HG02870 (cell line): ENCODE data around the gene PGBD5.

Experiments
- ATAC-seq: cut with Tn5 transposase; IDR thresholded peaks from one replicate; pipeline ENCODE4 v1.9.1; 2021; ENCODE audit warnings: mild to moderate bottlenecking, moderate library complexity; ENCODE audit not compliant: unreplicated experiment

Gene PGBD5

GRCh38 chr1:230377851-230378250 lies 48.3 kb downstream of the PGBD5 start:
- no peak for ATAC-seq

- ATAC-seq = no peak
Measured at GRCh38 chr1:230377324-230377723, 48.8 kb downstream of the PGBD5 start.

GRCh38 chr1:230376296-230376695 lies 49.8 kb downstream of the PGBD5 start:
- ATAC-seq = no peak

GRCh38 chr1:230375780-230376179 lies 50.4 kb downstream of the PGBD5 start:
- no peak for ATAC-seq

GRCh38 chr1:230375147-230375546 lies 51.0 kb downstream of the PGBD5 start:
- no peak for ATAC-seq

GRCh38 chr1:230371923-230372703 lies 54.0 kb downstream of the PGBD5 start:
- ATAC-seq = no peak

- ATAC-seq = no peak
Measured at GRCh38 chr1:230370109-230370508, 56.0 kb downstream of the PGBD5 start.

GRCh38 chr1:230368871-230369270 lies 57.3 kb downstream of the PGBD5 start:
- no peak for ATAC-seq

- no peak for ATAC-seq
Measured at GRCh38 chr1:230368363-230368762, 57.8 kb downstream of the PGBD5 start.

- no peak for ATAC-seq
Measured at GRCh38 chr1:230366504-230366915, 59.6 kb downstream of the PGBD5 start.

- no peak for ATAC-seq
Measured at GRCh38 chr1:230365723-230366307, 60.3 kb downstream of the PGBD5 start.

GRCh38 chr1:230362949-230363348 lies 63.2 kb downstream of the PGBD5 start:
- ATAC-seq = no peak

GRCh38 chr1:230361941-230362340 lies 64.2 kb downstream of the PGBD5 start:
- ATAC-seq = no peak

- ATAC-seq = no peak
Measured at GRCh38 chr1:230359992-230360668, 66.0 kb downstream of the PGBD5 start.

GRCh38 chr1:230356869-230357794 lies 69.0 kb downstream of the PGBD5 start:
- no peak for ATAC-seq

GRCh38 chr1:230356190-230356589 lies 69.9 kb downstream of the PGBD5 start:
- ATAC-seq = no peak

- ATAC-seq = no peak
Measured at GRCh38 chr1:230355594-230355993, 70.5 kb downstream of the PGBD5 start.

- no peak for ATAC-seq
Measured at GRCh38 chr1:230355128-230355527, 71.0 kb downstream of the PGBD5 start.

- no peak for ATAC-seq
Measured at GRCh38 chr1:230354005-230354404, 72.1 kb downstream of the PGBD5 start.

GRCh38 chr1:230352537-230352936 lies 73.6 kb downstream of the PGBD5 start:
- no peak for ATAC-seq

GRCh38 chr1:230351983-230352382 lies 74.1 kb downstream of the PGBD5 start:
- no peak for ATAC-seq
